H1 (cell line): ENCODE data around the gene ENDOD1.

Experiments
- EP300 ChIP-seq, 2 experiments: IDR thresholded peaks; 1 replicate in 1 of 2; 2 replicates in 1 of 2; pipeline ENCODE4 v1.6.1; 2011 to 2012; ENCODE audit warnings: low read depth in 2 of 2, low read length in 2 of 2, mild to moderate bottlenecking in 2 of 2, borderline replicate concordance in 1 of 2, inconsistent platforms in 1 of 2, moderate library complexity in 1 of 2
- HDAC6 ChIP-seq: IDR thresholded peaks from one replicate; pipeline ENCODE4 v1.7.1; 2012; ENCODE audit warnings: low read depth, mild to moderate bottlenecking, inconsistent platforms, low read length, moderate library complexity
- POLR2A ChIP-seq, 2 experiments: IDR thresholded peaks; 1 replicate in 1 of 2; 2 replicates in 1 of 2; pipeline ENCODE4 v1.6.1; 2011; ENCODE audit warnings: low read depth in 2 of 2, low read length in 2 of 2, mild to moderate bottlenecking in 2 of 2; ENCODE audit errors: control extremely low read depth in 1 of 2
- POLR2AphosphoS5 ChIP-seq: IDR thresholded peaks from 2 replicates; pipeline ENCODE4 v1.6.1; 2011; ENCODE audit warnings: low read depth, low read length
- RBBP5 ChIP-seq: IDR thresholded peaks from 2 replicates; pipeline ENCODE4 v1.7.1; 2012; ENCODE audit warnings: low read depth, mild to moderate bottlenecking, inconsistent platforms, low read length, moderate library complexity, borderline replicate concordance
- RNF2 ChIP-seq: fragments of 200-900, 300-1000 bp; sonication (generic); IDR thresholded peaks from 2 replicates; pipeline ENCODE4 v1.7.1; 2016; ENCODE audit warnings: borderline replicate concordance, low read depth, mild to moderate bottlenecking, antibody characterized with exemption, low read length; ENCODE audit not compliant: poor library complexity, severe bottlenecking; ENCODE audit errors: missing control alignments
- SRF ChIP-seq: IDR thresholded peaks from 2 replicates; pipeline ENCODE4 v1.6.1; 2011; ENCODE audit warnings: mild to moderate bottlenecking, low read depth, low read length, moderate library complexity

DNA sequence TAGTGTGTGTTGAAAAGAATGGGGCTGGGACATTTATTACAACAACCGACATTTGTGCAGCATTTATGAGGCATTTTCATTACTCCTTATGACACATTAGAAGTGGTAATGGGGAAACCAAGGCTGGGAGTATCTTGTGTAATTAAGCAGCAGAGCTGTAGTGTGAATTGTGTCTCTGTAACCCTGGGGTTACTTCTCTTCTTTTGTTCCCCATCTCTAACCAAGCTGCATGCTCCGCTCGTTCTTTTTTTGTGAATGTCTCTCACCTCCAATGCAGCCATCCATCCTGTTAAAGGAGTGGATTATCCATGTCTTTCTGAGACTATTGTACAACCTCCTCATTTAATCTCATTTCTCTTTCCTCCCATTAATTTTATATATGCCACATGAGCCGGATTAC, 65.7 kb downstream of the ENDOD1 start:
- TF ChIP-seq EP300 (IDR thresholded peaks at IDR 0.05; ENCODE audit: borderline replicate concordance in 1 of 2, low read depth in 2 of 2, low read length in 2 of 2) (no peak), POLR2AphosphoS5 (no peak), HDAC6 (no peak), RBBP5 (no peak), SRF (no peak), RNF2 (no peak), POLR2A (IDR thresholded peaks at IDR 0.05; ENCODE audit: control extremely low read depth in 1 of 2, low read depth in 2 of 2, low read length in 2 of 2) (no peak)
